Measurements from ENCODE around the gene SLC38A2.
"Not testable (repeated sequence)": the region's sequence is repeated elsewhere in the genome, so short reads cannot be mapped to it uniquely, and the experiment has no call there.

Gene SLC38A2

GRCh38 chr12:46372544-46373300 lies at the start of gene SLC38A2:
TSS of gene SLC38A2 (minus strand) at chr12:46372773. CDS start at chr12:46371293, 1,480 bp downstream.
- DNase-seq (ENCODE audit: low spot score) = peak; percentile 97

GRCh38 chr12:46419675-46420074 lies 47.1 kb upstream of the SLC38A2 start:
- no peak for DNase-seq (ENCODE audit: low spot score)

GRCh38 chr12:46415552-46415951 lies 43.0 kb upstream of the SLC38A2 start:
- DNase-seq (ENCODE audit: low spot score) = no peak

GRCh38 chr12:46414591-46415268 lies 42.2 kb upstream of the SLC38A2 start:
- DNase-seq (ENCODE audit: low spot score) = no peak

GRCh38 chr12:46413368-46413767 lies 40.8 kb upstream of the SLC38A2 start:
- DNase-seq (ENCODE audit: low spot score) = no peak

- no peak for DNase-seq (ENCODE audit: low spot score)
Observed at GRCh38 chr12:46412857-46413256, 40.3 kb upstream of the SLC38A2 start.

GRCh38 chr12:46410495-46410894 lies 37.9 kb upstream of the SLC38A2 start:
- DNase-seq (ENCODE audit: low spot score) = no peak

GRCh38 chr12:46409974-46410373 lies 37.4 kb upstream of the SLC38A2 start:
- DNase-seq (ENCODE audit: low spot score) = no peak

GRCh38 chr12:46409342-46409741 lies 36.8 kb upstream of the SLC38A2 start:
- no peak for DNase-seq (ENCODE audit: low spot score)

- DNase-seq (ENCODE audit: low spot score) = no peak
Observed at GRCh38 chr12:46408441-46408840, 35.9 kb upstream of the SLC38A2 start.

GRCh38 chr12:46407361-46407760 lies 34.8 kb upstream of the SLC38A2 start:
- no peak for DNase-seq (ENCODE audit: low spot score)

GRCh38 chr12:46406352-46407027 lies 33.9 kb upstream of the SLC38A2 start:
- no peak for DNase-seq (ENCODE audit: low spot score)

GRCh38 chr12:46404733-46405132 lies 32.2 kb upstream of the SLC38A2 start:
- no peak for DNase-seq (ENCODE audit: low spot score)

GRCh38 chr12:46404225-46404631 lies 31.7 kb upstream of the SLC38A2 start:
- no peak for DNase-seq (ENCODE audit: low spot score)

- no peak for DNase-seq (ENCODE audit: low spot score)
Observed at GRCh38 chr12:46403719-46404070, 31.1 kb upstream of the SLC38A2 start.

GRCh38 chr12:46402941-46403718 lies 30.6 kb upstream of the SLC38A2 start:
- DNase-seq (ENCODE audit: low spot score) = no peak

- DNase-seq (ENCODE audit: low spot score) = no peak
Observed at GRCh38 chr12:46402451-46402850, 29.9 kb upstream of the SLC38A2 start.

GRCh38 chr12:46401662-46402061 lies 29.1 kb upstream of the SLC38A2 start:
- no peak for DNase-seq (ENCODE audit: low spot score)

GRCh38 chr12:46400406-46400805 lies 27.8 kb upstream of the SLC38A2 start:
- no peak for DNase-seq (ENCODE audit: low spot score)

- not testable (repeated sequence) for DNase-seq (ENCODE audit: low spot score)
Observed at GRCh38 chr12:46399461-46400248, 27.1 kb upstream of the SLC38A2 start.

GRCh38 chr12:46396826-46397225 lies 24.3 kb upstream of the SLC38A2 start:
- no peak for DNase-seq (ENCODE audit: low spot score)

Measured in activated CD4-positive, alpha-beta T cell treated with anti-CD3 and anti-CD28 coated beads, Interleukin-2, Interleukin-4, amounts not matched to agents 100 ng/mL and 50 ng/mL, durations not matched to agents 16 hours and 8 hours (primary cell).